Retinal pigment epithelial cell (primary cell): ENCODE measurements around the gene RFPL4A.
"Not testable (repeated sequence)": the region's sequence is repeated elsewhere in the genome, so short reads cannot be mapped to it uniquely, and the experiment has no call there.

Experiments used
- DNase-seq: peaks from one replicate; pipeline ENCODE4 v3.0.0-alpha.2; 2010; ENCODE audit warnings: low read depth
- H3K4me3 ChIP-seq: 2 replicates; pipeline ENCODE4 v1.5.1; 2011; ENCODE audit warnings: mild to moderate bottlenecking, low read length, control low read depth, moderate library complexity
- TF ChIP-seq, protein P1 (sequence below): conservative IDR thresholded peaks from 2 replicates; pipeline ENCODE4 v1.5.1; 2011; ENCODE audit warnings: low read depth, low read length, control low read depth, inconsistent platforms

The RFPL4A gene

DNA sequence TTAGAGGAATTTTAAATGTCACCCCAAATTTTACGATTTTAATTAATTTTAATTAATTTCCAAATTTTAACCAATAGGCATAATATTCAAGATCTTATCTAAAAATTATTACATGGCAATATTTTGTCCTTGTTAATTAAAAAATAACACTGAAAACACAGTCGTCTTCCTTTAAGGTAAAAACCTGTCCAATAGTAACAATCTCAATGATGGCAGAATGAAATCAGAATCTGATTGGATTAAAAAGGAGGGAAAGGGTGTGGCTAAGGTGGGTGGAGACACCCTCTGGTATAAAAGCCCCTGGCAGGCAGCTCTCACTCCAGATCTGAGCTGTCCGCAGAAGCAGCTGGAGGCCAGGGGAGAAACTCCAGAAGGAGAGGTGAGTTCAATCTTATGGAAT lies at the start of gene RFPL4A:
TSS of gene RFPL4A (plus strand) at position 301 of the 400 bp plus-strand sequence. CDS start 2,704 bp downstream, outside the sequence.
- DNase-seq, H3K4me3 ChIP-seq: not testable (repeated sequence)

DNA sequence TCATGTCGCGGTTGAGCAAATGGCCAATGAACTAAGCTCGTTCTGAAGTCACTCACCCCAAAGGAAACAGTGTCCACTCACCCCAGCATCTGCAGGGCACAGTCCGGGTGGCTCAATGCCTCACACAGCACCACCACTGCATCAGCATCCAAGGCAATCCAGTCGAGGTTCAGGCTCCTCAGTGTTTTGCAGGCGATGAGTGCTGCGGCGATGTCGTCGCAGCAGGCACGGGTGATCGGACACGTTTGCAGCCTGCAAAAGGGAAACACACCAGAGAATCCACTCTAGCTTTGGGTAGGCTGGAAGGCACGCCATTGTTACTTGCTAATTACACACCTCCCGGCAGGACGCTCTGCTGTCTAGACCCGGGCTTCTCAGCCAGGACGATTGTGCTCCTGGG lies 47.2 kb upstream of the RFPL4A start:
- TF ChIP-seq, protein P1, sequence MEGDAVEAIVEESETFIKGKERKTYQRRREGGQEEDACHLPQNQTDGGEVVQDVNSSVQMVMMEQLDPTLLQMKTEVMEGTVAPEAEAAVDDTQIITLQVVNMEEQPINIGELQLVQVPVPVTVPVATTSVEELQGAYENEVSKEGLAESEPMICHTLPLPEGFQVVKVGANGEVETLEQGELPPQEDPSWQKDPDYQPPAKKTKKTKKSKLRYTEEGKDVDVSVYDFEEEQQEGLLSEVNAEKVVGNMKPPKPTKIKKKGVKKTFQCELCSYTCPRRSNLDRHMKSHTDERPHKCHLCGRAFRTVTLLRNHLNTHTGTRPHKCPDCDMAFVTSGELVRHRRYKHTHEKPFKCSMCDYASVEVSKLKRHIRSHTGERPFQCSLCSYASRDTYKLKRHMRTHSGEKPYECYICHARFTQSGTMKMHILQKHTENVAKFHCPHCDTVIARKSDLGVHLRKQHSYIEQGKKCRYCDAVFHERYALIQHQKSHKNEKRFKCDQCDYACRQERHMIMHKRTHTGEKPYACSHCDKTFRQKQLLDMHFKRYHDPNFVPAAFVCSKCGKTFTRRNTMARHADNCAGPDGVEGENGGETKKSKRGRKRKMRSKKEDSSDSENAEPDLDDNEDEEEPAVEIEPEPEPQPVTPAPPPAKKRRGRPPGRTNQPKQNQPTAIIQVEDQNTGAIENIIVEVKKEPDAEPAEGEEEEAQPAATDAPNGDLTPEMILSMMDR: no peak
- H3K4me3 ChIP-seq: no peak overlapping the region
- no peak for DNase-seq

DNA sequence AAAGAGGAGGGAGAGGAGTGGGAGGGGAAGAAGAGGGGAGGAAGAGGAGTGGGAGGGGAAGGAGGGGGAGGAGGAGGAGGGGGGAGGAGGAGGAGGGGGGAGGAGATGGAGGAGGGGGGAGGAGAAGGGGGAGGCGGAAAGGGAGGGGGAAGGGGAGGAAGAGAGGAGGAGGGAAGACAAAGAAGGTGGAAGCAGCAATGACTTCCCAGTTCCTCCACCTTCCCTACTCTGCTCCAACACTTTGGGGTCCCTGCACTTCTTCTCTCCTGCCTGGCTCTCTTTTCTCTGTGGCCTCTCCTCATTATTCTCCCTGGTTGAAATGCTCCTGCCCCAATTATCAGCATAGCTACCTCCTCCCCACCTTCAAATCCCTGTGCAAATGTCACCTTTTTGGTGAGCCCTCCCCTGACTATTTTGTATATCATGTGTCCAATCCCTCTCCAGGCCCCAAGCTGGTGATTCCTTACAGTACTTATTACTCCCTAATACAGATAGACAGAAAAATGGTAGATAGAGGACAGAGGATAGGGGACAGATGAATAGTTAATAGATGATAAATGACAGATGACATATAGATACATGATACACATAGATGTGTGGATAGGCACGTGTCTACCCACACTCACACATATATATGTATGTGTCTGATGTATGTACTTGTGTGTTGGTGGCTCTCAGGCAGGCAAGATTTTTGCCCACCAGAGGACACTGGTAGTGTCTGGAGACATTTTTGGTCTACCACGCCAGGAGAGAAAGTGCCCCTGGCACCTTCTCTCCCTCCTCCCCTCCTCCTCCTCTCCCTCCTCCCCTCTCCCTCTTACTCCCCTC lies 45.9 kb upstream of the RFPL4A start:
- TF ChIP-seq, protein P1: no peak
- DNase-seq: no peak
- no peak overlapping the region for H3K4me3 ChIP-seq

DNA sequence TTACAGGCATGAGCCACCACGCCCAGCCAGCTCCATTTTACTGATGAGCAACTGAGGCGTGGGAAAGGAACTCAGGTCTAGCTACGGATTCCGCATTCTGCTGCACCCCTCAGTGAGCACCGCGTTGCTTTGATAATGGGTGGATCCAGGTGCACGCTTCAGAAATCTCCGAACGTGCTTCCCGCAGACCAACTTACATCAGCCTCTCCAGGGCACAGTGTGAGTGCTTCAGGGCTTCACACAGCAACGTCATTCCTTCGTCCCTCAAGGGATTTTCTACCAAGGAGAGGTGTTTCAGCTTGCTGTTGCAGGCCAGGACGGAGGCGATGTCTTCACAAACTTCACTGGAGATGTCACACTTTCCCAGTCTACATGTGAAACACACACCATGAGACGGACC lies 42.4 kb upstream of the RFPL4A start:
- no peak overlapping the region for H3K4me3 ChIP-seq
- no peak for DNase-seq
- TF ChIP-seq, protein P1: no peak

DNA sequence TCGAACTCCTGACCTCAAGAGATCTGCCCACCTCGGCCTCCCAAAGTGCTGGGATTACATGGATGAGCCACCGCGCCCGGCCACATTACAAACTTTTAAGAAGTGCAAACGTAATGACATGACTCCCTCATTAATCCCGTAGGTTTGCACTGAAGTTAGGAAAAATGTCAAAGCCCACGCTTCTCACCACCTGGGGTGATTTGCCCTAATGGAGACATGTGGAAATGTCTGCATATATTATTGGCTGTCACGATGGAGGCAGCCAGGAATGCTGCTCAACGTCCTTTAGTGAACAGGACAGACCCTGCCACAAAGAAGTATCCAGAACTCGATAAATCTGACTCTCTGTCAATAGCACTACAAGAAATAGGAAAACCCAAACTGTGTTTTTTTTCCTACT lies 41.6 kb upstream of the RFPL4A start:
- no peak for DNase-seq
- no peak overlapping the region for H3K4me3 ChIP-seq
- TF ChIP-seq, protein P1: no peak

DNA sequence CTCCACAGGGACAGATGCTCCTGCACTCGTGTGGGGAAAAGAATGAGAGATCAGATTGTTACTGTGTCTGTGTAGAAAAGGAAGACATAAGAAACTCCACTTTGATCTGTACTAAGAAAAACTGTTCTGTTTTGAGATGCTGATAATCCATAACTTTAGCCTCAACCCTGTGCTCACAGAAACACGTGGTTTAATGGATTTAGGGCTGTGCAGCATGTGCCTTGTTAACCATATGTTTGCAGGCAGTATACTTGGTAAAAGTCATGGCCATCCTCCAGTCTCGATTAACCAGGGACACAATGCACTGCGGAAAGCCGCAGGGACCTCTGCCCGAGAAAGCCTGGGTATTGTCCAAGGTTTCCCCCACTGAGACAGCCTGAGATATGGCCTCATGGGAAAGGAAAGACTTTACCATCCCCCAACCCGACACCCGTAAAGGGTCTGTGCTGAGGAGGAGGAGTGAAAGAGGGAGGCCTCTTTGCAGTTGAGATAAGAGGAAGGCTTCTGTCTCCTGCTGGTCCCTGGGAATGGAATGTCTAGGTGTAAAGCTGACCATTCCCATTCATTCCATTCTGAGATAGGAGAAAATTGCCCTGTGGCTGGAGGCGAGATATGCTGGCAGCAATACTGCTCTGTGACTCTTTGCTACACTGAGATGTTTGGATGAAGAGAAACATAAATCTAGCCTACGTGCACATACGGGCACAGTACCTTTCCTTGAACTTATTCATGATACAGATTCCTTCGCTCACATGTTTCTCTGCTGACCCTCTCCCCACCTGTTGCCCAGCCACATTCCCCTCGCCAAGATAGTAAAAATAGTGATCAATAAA lies 40.8 kb upstream of the RFPL4A start:
- not testable (repeated sequence) for H3K4me3 ChIP-seq

DNA sequence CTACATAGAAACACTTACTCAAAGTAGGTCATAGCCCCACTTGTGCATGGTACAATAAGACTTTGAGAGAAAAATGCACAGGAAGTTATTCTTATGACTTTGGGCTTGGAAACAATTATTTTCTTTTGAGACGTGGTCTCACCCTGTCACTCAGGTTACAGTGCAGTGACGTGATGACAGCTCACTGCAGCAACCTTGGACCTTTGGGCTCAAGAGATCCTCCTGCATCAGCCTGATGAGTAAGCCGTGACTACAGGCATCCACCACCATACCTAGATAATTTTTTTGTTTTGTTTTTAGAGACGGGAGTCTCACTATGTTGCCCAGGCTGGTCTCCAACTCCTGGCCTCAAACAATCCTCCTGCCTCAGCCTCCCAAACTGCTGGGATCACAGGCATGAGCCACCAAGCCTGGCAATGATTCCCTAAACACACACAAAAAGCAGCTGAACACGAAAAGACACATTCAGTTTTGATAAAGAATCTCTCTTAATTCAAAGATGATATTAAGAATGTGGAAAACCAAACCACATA lies 38.6 kb upstream of the RFPL4A start:
- DNase-seq: no peak
- H3K4me3 ChIP-seq: no peak overlapping the region
- TF ChIP-seq, protein P1: no peak

More for the DNA sequence above, 40.8 kb upstream of the RFPL4A start:
- DNase-seq: not testable (repeated sequence)
